Ishikawa (cell line): ENCODE results near the gene CD48.

ENCODE experiments used
- CEBPB ChIP-seq: IDR thresholded peaks from 2 replicates; pipeline ENCODE4 v1.6.1; 2012
- CREB1 ChIP-seq: IDR thresholded peaks from 2 replicates; pipeline ENCODE4 v1.6.1; 2012; ENCODE audit warnings: low read depth
- EGR1 ChIP-seq: IDR thresholded peaks from 2 replicates; pipeline ENCODE4 v1.6.1; 2012
- EP300 ChIP-seq: IDR thresholded peaks from 2 replicates; pipeline ENCODE4 v1.6.1; 2012; ENCODE audit warnings: borderline replicate concordance
- FOXM1 ChIP-seq: IDR thresholded peaks from 2 replicates; pipeline ENCODE4 v1.6.1; 2012; ENCODE audit warnings: low read depth, borderline replicate concordance
- MAX ChIP-seq: IDR thresholded peaks from 2 replicates; pipeline ENCODE4 v1.6.1; 2012
- NFIC ChIP-seq: IDR thresholded peaks from 2 replicates; pipeline ENCODE4 v1.6.1; 2012
- RAD21 ChIP-seq: IDR thresholded peaks from 2 replicates; pipeline ENCODE4 v1.6.1; 2012; ENCODE audit warnings: low read depth
- REST ChIP-seq: IDR thresholded peaks from 2 replicates; pipeline ENCODE4 v1.6.1; 2012; ENCODE audit warnings: low read depth, mild to moderate bottlenecking
- TAF1 ChIP-seq: IDR thresholded peaks from 2 replicates; pipeline ENCODE4 v1.6.1; 2012; ENCODE audit warnings: low read depth, mild to moderate bottlenecking
- TCF12 ChIP-seq: IDR thresholded peaks from 2 replicates; pipeline ENCODE4 v1.6.1; 2012; ENCODE audit warnings: low read depth
- TEAD4 ChIP-seq: IDR thresholded peaks from 2 replicates; pipeline ENCODE4 v1.6.1; 2012
- USF1 ChIP-seq: IDR thresholded peaks from 2 replicates; pipeline ENCODE4 v1.6.1; 2012
- YY1 ChIP-seq: IDR thresholded peaks from 2 replicates; pipeline ENCODE4 v1.6.1; 2012; ENCODE audit warnings: low read depth
- ZBTB7A ChIP-seq: IDR thresholded peaks from 2 replicates; pipeline ENCODE4 v1.6.1; 2012; ENCODE audit warnings: low read depth

CD48 gene

GRCh38 chr1:160629286-160630210 is 82.1 kb downstream of the CD48 start:
- TF ChIP-seq TAF1, result no peak
- TF ChIP-seq EP300, result no peak
- no peak for TF ChIP-seq YY1
- TF ChIP-seq NFIC, result no peak
- no peak for TF ChIP-seq RAD21
- TF ChIP-seq CREB1, result no peak
- no peak for TF ChIP-seq REST
- no peak for TF ChIP-seq EGR1
- no peak for TF ChIP-seq FOXM1
- TF ChIP-seq MAX, result no peak
- TF ChIP-seq TEAD4, result no peak
- TF ChIP-seq TCF12, result no peak
- no peak for TF ChIP-seq USF1
- no peak for TF ChIP-seq ZBTB7A
- TF ChIP-seq CEBPB, result no peak

GRCh38 chr1:160628799-160629263 is 82.8 kb downstream of the CD48 start:
- TF ChIP-seq YY1 (no peak), CREB1 (no peak), MAX (no peak)
